Lower lobe of right lung (tissue), 2 donors: Measurements from ENCODE around the gene DPP4. TPM values are rescaled to one million over a fixed set of nuclear protein-coding genes. Genes with fewer than 3 reads are reported as not detected.
A peak's percentile ranks its signal among the peaks of the same experiment; 100 is the strongest.

Source experiments
- ATAC-seq, 2 donors: fragments of 200-7000 bp; cut with Tn5 transposase; one replicate each; pipeline ENCODE4 v1.9.1; 2020 to 2022; ENCODE audit warnings: mild to moderate bottlenecking in 2 of 2, moderate library complexity in 2 of 2
- DNase-seq: peaks from one replicate; pipeline ENCODE4 v3.0.0-alpha.2; 2020
- H3K27ac ChIP-seq: fragments of 200-600 bp; one replicate; pipeline ENCODE4 v1.8.0; 2022
- H3K27me3 ChIP-seq: fragments of 200-600 bp; one replicate; pipeline ENCODE4 v1.8.0; 2022; ENCODE audit warnings: low read depth
- H3K36me3 ChIP-seq: fragments of 200-600 bp; one replicate; pipeline ENCODE4 v1.8.0; 2022; ENCODE audit warnings: mild to moderate bottlenecking
- H3K4me1 ChIP-seq: fragments of 200-600 bp; one replicate; pipeline ENCODE4 v1.8.0; 2022
- H3K4me3 ChIP-seq: fragments of 200-600 bp; one replicate; pipeline ENCODE4 v1.8.0; 2022; ENCODE audit warnings: mild to moderate bottlenecking
- H3K9me3 ChIP-seq: fragments of 200-600 bp; one replicate; pipeline ENCODE4 v1.8.0; 2022
- CTCF ChIP-seq: fragments of 200-600 bp; IDR thresholded peaks from one replicate; pipeline ENCODE4 v1.8.0; 2022; ENCODE audit warnings: antibody characterized with exemption, mild to moderate bottlenecking
- intact Hi-C: fragments of 100-400 bp; cut with DNase I; formaldehyde crosslinking; loops from one replicate; pipeline ENCODE4 v1.11.0; 2022
- total RNA-seq: library from RNA; stranded (reverse); fragmentation: NEBNext Ultra II Directional; extraction: Animal tissue kit (Norgen Biotek cat#: 25700); gene quantifications from one replicate; pipeline ENCODE4 v1.2.1, GENCODE V29; 2021
- donor health status: DM: no; HTN: yes; CAD: no; lungs with severe emphysema.

The DPP4 gene
- total RNA-seq, 1 donor from 2014 or later = 24.5 TPM

GRCh38 chr2:162106146-162106551 is 32.1 kb upstream of the DPP4 start:
- TF ChIP-seq CTCF = no peak
- intact Hi-C loops = no loop called here
- DNase-seq (no peak), ATAC-seq (no peak)
- Histone ChIP-seq H3K4me3 (no peak overlapping the region), H3K4me1 (no peaks in the 10 kb centered on the region), H3K36me3 (no peaks in the 10 kb centered on the region), H3K27me3 (no peaks in the 10 kb centered on the region), H3K9me3 (no peaks in the 10 kb centered on the region), H3K27ac (no peak overlapping the region)

- TF ChIP-seq CTCF = no peak
- DNase-seq (no peak), ATAC-seq (no peak)
- Histone ChIP-seq H3K27ac (no peak overlapping the region), H3K4me3 (no peak overlapping the region), H3K36me3 (no peaks in the 10 kb centered on the region), H3K9me3 (no peaks in the 10 kb centered on the region), H3K4me1 (no peaks in the 10 kb centered on the region), H3K27me3 (no peaks in the 10 kb centered on the region)
- intact Hi-C loops = no loop called here
These were observed 29.5 kb upstream of the DPP4 start for GRCh38 chr2:162103443-162104009.

- DNase-seq (no peak), ATAC-seq (no peak)
- Histone ChIP-seq H3K4me3 (no peak overlapping the region), H3K27me3 (no peaks in the 10 kb centered on the region), H3K36me3 (no peaks in the 10 kb centered on the region), H3K27ac (no peak overlapping the region), H3K9me3 (no peaks in the 10 kb centered on the region), H3K4me1 (no peaks in the 10 kb centered on the region)
- no peak for TF ChIP-seq CTCF
- intact Hi-C loops = no loop called here
These were observed 26.6 kb upstream of the DPP4 start for GRCh38 chr2:162100579-162100978.

DNA sequence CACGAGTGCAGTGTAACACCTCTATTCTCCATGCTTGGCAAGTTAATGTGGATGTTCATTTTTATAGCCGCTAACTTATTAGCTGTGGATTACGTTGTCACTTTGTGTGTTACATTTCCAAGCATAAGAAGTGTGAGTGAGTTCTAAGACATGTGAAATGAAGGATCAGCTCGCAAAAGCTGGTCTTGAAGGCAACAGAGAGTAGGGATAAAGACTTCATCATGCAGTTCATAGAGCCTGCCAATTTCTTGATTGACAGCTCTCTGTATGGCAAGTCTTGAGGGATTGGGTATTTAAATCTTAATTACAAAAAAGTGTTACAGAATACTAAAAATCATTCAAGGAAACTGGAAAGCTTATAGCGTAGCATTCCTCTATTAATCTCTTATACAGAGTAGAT is 25.8 kb upstream of the DPP4 start:
- H3K27me3 ChIP-seq = no peaks in the 10 kb centered on the region
- H3K36me3 ChIP-seq = no peaks in the 10 kb centered on the region
- ATAC-seq (no peak), DNase-seq (no peak)
- no peaks in the 10 kb centered on the region for H3K9me3 ChIP-seq
- no peaks in the 10 kb centered on the region for H3K4me1 ChIP-seq
- intact Hi-C loops = no loop called here
- TF ChIP-seq CTCF = no peak
- no peak overlapping the region for H3K27ac ChIP-seq
- no peak overlapping the region for H3K4me3 ChIP-seq

GRCh38 chr2:162092658-162093556 is 18.9 kb upstream of the DPP4 start:
- Histone ChIP-seq H3K27me3 (no peaks in the 10 kb centered on the region), H3K9me3 (no peaks in the 10 kb centered on the region), H3K4me3 (no peak overlapping the region), H3K4me1 (peaks cover 10% of the 10 kb centered on the region), H3K36me3 (no peaks in the 10 kb centered on the region), H3K27ac (no peak overlapping the region)
- no peak for TF ChIP-seq CTCF
- intact Hi-C loops = no loop called here
- ATAC-seq (peak; percentile 23 to 65), DNase-seq (no peak)
